ENCODE data around the gene PIF1. TPM values are rescaled to one million over a fixed set of nuclear protein-coding genes. Genes with fewer than 3 reads are reported as not detected.

The PIF1 gene
- total RNA-seq, 1 donor from 2014 or later: 4.8 TPM

DNA sequence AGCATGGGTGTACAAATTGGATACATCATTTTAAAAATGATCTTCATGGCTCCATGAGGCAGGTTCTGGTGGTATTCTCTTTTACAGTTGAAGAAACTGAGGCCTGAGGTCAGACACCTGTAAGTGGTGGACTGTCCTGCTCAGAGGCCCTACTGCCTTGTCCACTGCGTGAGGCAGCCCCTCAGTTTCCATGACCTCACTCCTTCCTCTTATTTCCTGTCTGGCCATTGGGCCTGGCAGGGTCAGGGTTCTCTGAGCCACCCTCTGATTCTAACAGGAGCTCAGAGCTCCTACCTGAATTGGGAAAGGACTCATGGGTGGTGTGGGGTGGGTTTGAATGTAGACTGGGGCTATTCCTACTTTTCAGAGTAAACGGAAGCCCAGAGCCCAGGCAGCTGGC is 33.8 kb upstream of the PIF1 start:
- H3K4me1 Mint-ChIP-seq (ENCODE audit: unreplicated experiment): peaks cover 55% of the 10 kb centered on the region
- DNase-seq (ENCODE audit: extremely low spot score, unreplicated experiment): no peak
- TF ChIP-seq, protein P1, sequence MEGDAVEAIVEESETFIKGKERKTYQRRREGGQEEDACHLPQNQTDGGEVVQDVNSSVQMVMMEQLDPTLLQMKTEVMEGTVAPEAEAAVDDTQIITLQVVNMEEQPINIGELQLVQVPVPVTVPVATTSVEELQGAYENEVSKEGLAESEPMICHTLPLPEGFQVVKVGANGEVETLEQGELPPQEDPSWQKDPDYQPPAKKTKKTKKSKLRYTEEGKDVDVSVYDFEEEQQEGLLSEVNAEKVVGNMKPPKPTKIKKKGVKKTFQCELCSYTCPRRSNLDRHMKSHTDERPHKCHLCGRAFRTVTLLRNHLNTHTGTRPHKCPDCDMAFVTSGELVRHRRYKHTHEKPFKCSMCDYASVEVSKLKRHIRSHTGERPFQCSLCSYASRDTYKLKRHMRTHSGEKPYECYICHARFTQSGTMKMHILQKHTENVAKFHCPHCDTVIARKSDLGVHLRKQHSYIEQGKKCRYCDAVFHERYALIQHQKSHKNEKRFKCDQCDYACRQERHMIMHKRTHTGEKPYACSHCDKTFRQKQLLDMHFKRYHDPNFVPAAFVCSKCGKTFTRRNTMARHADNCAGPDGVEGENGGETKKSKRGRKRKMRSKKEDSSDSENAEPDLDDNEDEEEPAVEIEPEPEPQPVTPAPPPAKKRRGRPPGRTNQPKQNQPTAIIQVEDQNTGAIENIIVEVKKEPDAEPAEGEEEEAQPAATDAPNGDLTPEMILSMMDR (IDR thresholded peaks at IDR 0.05): no peak
- peaks cover 20% of the 10 kb centered on the region for H3K36me3 Mint-ChIP-seq (ENCODE audit: unreplicated experiment)
- H3K27ac Mint-ChIP-seq (ENCODE audit: unreplicated experiment): no peak overlapping the region
- H3K9me3 Mint-ChIP-seq (ENCODE audit: unreplicated experiment): no peaks in the 10 kb centered on the region
- no peak overlapping the region for H3K4me3 Mint-ChIP-seq (ENCODE audit: unreplicated experiment)
- H3K27me3 Mint-ChIP-seq (ENCODE audit: unreplicated experiment): no peaks in the 10 kb centered on the region

DNA sequence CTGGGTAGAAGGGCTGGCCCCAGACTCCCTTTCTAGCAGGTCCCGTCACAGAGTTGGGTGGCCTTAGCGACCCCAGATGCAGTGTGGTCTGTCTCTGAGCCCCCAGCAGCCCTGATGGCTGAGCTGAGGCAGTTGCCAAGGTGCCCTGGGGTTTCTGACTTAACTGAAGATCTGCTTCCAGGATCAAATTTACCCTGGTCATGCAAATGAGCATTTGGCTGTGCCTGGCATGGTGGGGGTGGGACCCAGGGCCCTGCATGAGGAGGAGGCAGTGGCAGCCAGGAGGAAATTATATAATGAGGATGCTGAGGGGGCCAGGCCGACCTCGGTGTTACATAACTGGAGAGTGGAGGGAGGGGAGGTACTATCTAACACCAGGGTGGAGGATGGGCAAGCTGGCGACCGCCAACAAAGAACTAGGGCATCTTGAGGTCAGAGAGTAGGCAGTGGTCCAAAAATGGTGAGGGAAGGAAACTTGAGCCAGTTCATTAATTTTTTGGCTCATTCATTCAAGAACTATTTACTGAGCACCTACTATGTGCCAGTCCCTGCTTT is 32.7 kb upstream of the PIF1 start:
- Mint-ChIP-seq H3K4me1 (ENCODE audit: unreplicated experiment) (peaks cover 60% of the 10 kb centered on the region), H3K9me3 (ENCODE audit: unreplicated experiment) (no peaks in the 10 kb centered on the region), H3K27me3 (ENCODE audit: unreplicated experiment) (no peaks in the 10 kb centered on the region), H3K4me3 (ENCODE audit: unreplicated experiment) (no peak overlapping the region), H3K36me3 (ENCODE audit: unreplicated experiment) (peaks cover 17% of the 10 kb centered on the region), H3K27ac (ENCODE audit: unreplicated experiment) (peak overlapping the region; percentile 88)
- DNase-seq (ENCODE audit: extremely low spot score, unreplicated experiment): no peak
- TF ChIP-seq, protein P1 (IDR thresholded peaks at IDR 0.05): no peak

DNA sequence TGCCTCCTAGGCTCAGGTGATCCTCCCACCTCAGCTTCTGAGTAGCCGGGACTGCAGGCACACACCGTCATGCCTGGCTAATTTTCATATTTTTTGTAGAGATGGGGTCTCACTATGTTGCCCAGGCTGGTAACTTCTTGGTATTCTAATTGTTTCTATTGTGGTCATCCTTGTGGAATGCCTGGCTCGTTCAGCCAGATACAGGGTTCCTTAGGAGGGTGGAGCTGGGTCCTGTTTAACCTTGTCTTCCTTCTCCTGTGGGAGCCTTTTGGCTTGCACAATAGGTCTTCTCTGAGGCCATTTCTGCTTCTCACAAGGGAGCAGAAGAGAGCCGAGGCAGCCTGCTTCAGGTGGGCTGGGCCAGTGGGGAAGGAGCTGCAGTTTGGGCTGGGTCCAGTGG is 32.0 kb upstream of the PIF1 start:
- Mint-ChIP-seq H3K4me1 (ENCODE audit: unreplicated experiment) (peaks cover 59% of the 10 kb centered on the region), H3K9me3 (ENCODE audit: unreplicated experiment) (no peaks in the 10 kb centered on the region), H3K4me3 (ENCODE audit: unreplicated experiment) (no peak overlapping the region), H3K36me3 (ENCODE audit: unreplicated experiment) (peaks cover 17% of the 10 kb centered on the region), H3K27me3 (ENCODE audit: unreplicated experiment) (no peaks in the 10 kb centered on the region), H3K27ac (ENCODE audit: unreplicated experiment) (peak overlapping the region; percentile 88)
- DNase-seq (ENCODE audit: extremely low spot score, unreplicated experiment): no peak
- TF ChIP-seq, protein P1 (IDR thresholded peaks at IDR 0.05): no peak

DNA sequence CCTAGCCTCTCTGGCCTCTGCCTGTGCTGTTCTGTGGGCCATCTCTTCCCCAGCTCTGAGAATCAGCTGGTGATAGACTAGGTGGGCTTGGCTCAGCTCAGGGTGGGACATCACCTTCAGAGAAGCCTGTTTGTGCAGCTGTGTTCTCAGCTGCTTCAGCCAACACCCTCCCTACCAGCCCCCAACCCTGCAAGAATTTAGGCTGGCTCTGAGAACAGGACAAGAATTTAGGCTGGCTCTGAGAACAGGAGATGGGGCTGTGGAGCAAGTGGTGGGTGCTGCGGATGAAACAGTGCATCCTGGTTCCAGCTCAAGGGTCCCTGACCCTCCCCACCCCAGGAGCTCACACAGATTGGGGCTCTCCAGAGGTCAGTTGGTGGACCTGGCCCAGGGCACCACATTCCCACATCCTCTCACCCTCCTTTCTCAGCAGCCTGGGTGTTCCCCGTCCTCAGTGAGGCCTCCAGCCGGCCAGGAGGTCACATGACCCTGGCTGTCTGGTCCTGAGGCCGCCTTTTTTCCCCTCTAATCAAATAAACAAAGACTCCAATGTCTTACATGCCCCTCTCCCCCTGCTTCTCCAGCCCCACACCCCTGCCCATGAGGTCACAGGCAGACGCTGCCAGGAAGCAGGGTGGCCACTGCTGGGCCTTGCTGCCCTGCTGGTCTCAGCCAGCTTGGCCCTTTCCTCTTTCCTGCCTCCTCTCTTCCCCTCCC is 31.1 kb upstream of the PIF1 start:
- no peak for DNase-seq (ENCODE audit: extremely low spot score, unreplicated experiment)
- Mint-ChIP-seq H3K4me1 (ENCODE audit: unreplicated experiment) (peaks cover 64% of the 10 kb centered on the region), H3K27ac (ENCODE audit: unreplicated experiment) (peak overlapping the region; percentile 88), H3K9me3 (ENCODE audit: unreplicated experiment) (no peaks in the 10 kb centered on the region), H3K4me3 (ENCODE audit: unreplicated experiment) (peak overlapping the region; percentile 42), H3K27me3 (ENCODE audit: unreplicated experiment) (no peaks in the 10 kb centered on the region), H3K36me3 (ENCODE audit: unreplicated experiment) (peaks cover 15% of the 10 kb centered on the region)
- TF ChIP-seq, protein P1 (IDR thresholded peaks at IDR 0.05): no peak

DNA sequence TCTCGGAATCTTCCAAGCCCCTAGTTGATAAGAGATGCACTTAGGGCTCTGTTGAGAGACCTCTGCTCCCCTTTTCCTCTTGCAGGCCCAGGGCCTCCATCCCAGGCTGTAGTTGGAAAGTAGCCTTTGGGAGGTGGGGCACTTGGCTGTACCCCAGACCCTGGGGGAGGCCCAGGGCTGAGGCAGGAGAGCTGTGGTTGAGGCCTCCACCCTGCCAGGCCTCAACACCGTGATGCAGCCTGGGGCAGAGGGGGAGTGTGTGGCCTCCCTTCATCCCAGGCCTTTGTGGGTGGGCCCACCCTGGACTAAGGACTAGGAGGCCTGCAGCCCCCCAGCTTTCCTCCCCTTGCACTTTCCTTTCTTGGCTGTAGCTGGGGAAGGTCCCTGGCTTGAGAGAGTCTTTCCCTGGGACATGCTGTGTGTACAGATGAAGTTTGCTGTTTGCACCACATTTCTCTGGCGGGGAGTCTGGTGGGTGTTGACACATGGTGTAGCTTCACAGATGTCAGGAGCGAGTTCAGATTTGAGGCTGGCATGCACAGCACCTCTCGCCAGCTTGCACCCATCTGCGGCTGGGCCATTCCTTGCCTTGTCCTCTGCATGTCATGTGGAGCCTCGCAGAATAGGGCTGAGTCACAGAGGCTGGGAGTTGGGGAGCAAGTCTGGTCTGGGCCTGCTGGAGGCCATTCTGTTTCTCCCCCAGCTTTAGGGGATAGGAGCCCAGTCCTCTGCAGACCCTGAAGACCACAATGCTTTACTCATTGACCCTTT is 29.9 kb upstream of the PIF1 start:
- DNase-seq (ENCODE audit: extremely low spot score, unreplicated experiment): no peak
- Mint-ChIP-seq H3K27ac (ENCODE audit: unreplicated experiment) (peak overlapping the region; percentile 68), H3K27me3 (ENCODE audit: unreplicated experiment) (no peaks in the 10 kb centered on the region), H3K4me3 (ENCODE audit: unreplicated experiment) (no peak overlapping the region), H3K9me3 (ENCODE audit: unreplicated experiment) (no peaks in the 10 kb centered on the region), H3K36me3 (ENCODE audit: unreplicated experiment) (peaks cover 18% of the 10 kb centered on the region), H3K4me1 (ENCODE audit: unreplicated experiment) (peaks cover 76% of the 10 kb centered on the region)
- TF ChIP-seq, protein P1 (IDR thresholded peaks at IDR 0.05): no peak

All from osteocyte (in vitro differentiated cells).